ENCODE measurements around the gene EHD3. TPM values are rescaled to one million over a fixed set of nuclear protein-coding genes. Genes with fewer than 3 reads are reported as not detected.

The EHD3 gene
- total and polyA plus RNA-seq, 10 of the 15 experiments (the other 5 are each of a cell fraction or from before 2014, with no cell fraction given) = 1.1 to 10.9 (median 8.2) TPM

- TF ChIP-seq ZBTB40 (IDR thresholded peaks at IDR 0.05; ENCODE audit: borderline replicate concordance) (peak; percentile 42; the same call in 1 of the 2 replicates), PKNOX1 (IDR thresholded peaks at IDR 0.05) (no peak), NBN (IDR thresholded peaks at IDR 0.05) (no peak), RAD21 (IDR thresholded peaks at IDR 0.05; ENCODE audit: insufficient read depth, low read depth, low read length) (peak; percentile 48; the same call in 1 of the 2 replicates), LARP7 (IDR thresholded peaks at IDR 0.05) (peak; percentile 75), SMC3 (IDR thresholded peaks at IDR 0.05; ENCODE audit: borderline replicate concordance, low read length) (peak; percentile 19; the same call in 1 of the 2 replicates), RUNX3 (IDR thresholded peaks at IDR 0.05; ENCODE audit: low read length) (peak; percentile 72), HCFC1 (IDR thresholded peaks at IDR 0.05; ENCODE audit: low read length) (peak; percentile 80), CREB1 (IDR thresholded peaks at IDR 0.05; ENCODE audit: low read depth) (peak; percentile 42; the same call in 1 of the 2 replicates), RAD51 (IDR thresholded peaks at IDR 0.05) (no peak), YBX1 (IDR thresholded peaks at IDR 0.05) (no peak), SRF (IDR thresholded peaks at IDR 0.05; ENCODE audit: low read depth in 2 of 2, low read length in 2 of 2) (no peak), BHLHE40 (IDR thresholded peaks at IDR 0.05; ENCODE audit: borderline replicate concordance in 1 of 2, low read depth in 2 of 2, low read length in 1 of 2) (peak in 1 of 2 experiments; percentile 20; a peak in 1 of 4 replicates), POLR2A (IDR thresholded peaks at IDR 0.05; ENCODE audit: low read depth, low read length) (peak; percentile 54; the same call in 1 of the 2 replicates), TAF1 (IDR thresholded peaks at IDR 0.05; ENCODE audit: borderline replicate concordance, low read depth, low read length) (0 out of 2 replicates have a peak, but pooled peaks have one; percentile 17), EP300 (IDR thresholded peaks at IDR 0.05; ENCODE audit: borderline replicate concordance in 1 of 2, control insufficient read depth in 1 of 2, low read depth in 2 of 2, low read length in 2 of 2) (no peak), IRF3 (IDR thresholded peaks at IDR 0.05) (no peak), HSF1 (IDR thresholded peaks at IDR 0.05; ENCODE audit: low read depth, low read length) (no peak), PBX3 (IDR thresholded peaks at IDR 0.05; ENCODE audit: insufficient replicate concordance, low read depth, low read length) (peak; percentile 17), SIX5 (IDR thresholded peaks at IDR 0.05; ENCODE audit: low read depth, low read length, severe bottlenecking) (peak; percentile 73)
These were observed at the start of gene EHD3 (continued) for GRCh38 chr2:31233741-31234682.
